ENCODE measurements around the gene INHBE.
"Not testable (repeated sequence)": the region's sequence is repeated elsewhere in the genome, so short reads cannot be mapped to it uniquely, and the experiment has no call there.

The INHBE gene

GRCh38 chr12:57475271-57476161, 20.4 kb downstream of the INHBE start:
- DNase-seq (ENCODE audit: low read depth, low spot score): peak; percentile 54

- DNase-seq (ENCODE audit: low read depth, low spot score): no peak
Measured at GRCh38 chr12:57476162-57476992, 21.3 kb downstream of the INHBE start.

GRCh38 chr12:57476993-57477709, 22.0 kb downstream of the INHBE start:
- no peak for DNase-seq (ENCODE audit: low read depth, low spot score)

- DNase-seq (ENCODE audit: low read depth, low spot score): peak; percentile 23
Measured at GRCh38 chr12:57477710-57478681, 22.9 kb downstream of the INHBE start.

- DNase-seq (ENCODE audit: low read depth, low spot score): no peak
Measured at GRCh38 chr12:57479043-57479375, 23.9 kb downstream of the INHBE start.

- no peak for DNase-seq (ENCODE audit: low read depth, low spot score)
Measured at GRCh38 chr12:57479376-57480115, 24.4 kb downstream of the INHBE start, which contains the start of gene ARHGAP9. Gene ARHGAP9 (minus strand): TSS chr12:57479866. CDS start chr12:57479406, 460 bp downstream.

- DNase-seq (ENCODE audit: low read depth, low spot score): no peak
Measured at GRCh38 chr12:57481671-57482070, 26.6 kb downstream of the INHBE start.

GRCh38 chr12:57483466-57483865, 28.4 kb downstream of the INHBE start:
- peak; percentile 21 for DNase-seq (ENCODE audit: low read depth, low spot score)

- DNase-seq (ENCODE audit: low read depth, low spot score): no peak
Measured at GRCh38 chr12:57485695-57486094, 30.6 kb downstream of the INHBE start.

- DNase-seq (ENCODE audit: low read depth, low spot score): no peak
Measured at GRCh38 chr12:57487055-57487596, 32.0 kb downstream of the INHBE start.

GRCh38 chr12:57487597-57488401, 32.7 kb downstream of the INHBE start, which contains the start of gene MARS1:
Gene MARS1 (plus strand): TSS chr12:57488068. CDS start chr12:57488091, 23 bp downstream.
- DNase-seq (ENCODE audit: low read depth, low spot score): peak; percentile 96

GRCh38 chr12:57488402-57489156, 33.5 kb downstream of the INHBE start:
- DNase-seq (ENCODE audit: low read depth, low spot score): no peak

- no peak for DNase-seq (ENCODE audit: low read depth, low spot score)
Measured at GRCh38 chr12:57489157-57489641, 34.1 kb downstream of the INHBE start.

GRCh38 chr12:57490126-57490525, 35.0 kb downstream of the INHBE start:
- DNase-seq (ENCODE audit: low read depth, low spot score): no peak

- DNase-seq (ENCODE audit: low read depth, low spot score): no peak
Measured at GRCh38 chr12:57491393-57492280, 36.5 kb downstream of the INHBE start.

- not testable (repeated sequence) for DNase-seq (ENCODE audit: low read depth, low spot score)
Measured at GRCh38 chr12:57495051-57495701, 40.1 kb downstream of the INHBE start.
